ENCODE results near the gene PXN.
"Not testable (repeated sequence)": the region's sequence is repeated elsewhere in the genome, so short reads cannot be mapped to it uniquely, and the experiment has no call there.

- not testable (repeated sequence) for TF ChIP-seq POLR2A (IDR thresholded peaks at IDR 0.05; ENCODE audit: low read depth, low read length); POLR2AphosphoS5 (IDR thresholded peaks at IDR 0.05; ENCODE audit: low read depth, low read length); TAF1 (IDR thresholded peaks at IDR 0.05; ENCODE audit: borderline replicate concordance, low read depth, low read length)
These were observed 28.7 kb downstream of the PXN start for GRCh38 chr12:120236809-120237208.
